GM12878 (cell line): ENCODE data around the gene GLB1L. TPM values are rescaled to one million over a fixed set of nuclear protein-coding genes. Genes with fewer than 3 reads are reported as not detected.

ENCODE experiments used
- ATAC-seq: fragments of 200-7000 bp; cut with Tn5 transposase; 3 replicates; pipeline ENCODE4 v1.9.1; 2020; ENCODE audit warnings: mild to moderate bottlenecking, moderate library complexity
- BruUV-seq: library from RNA; stranded (reverse); fragments of 400-500 nt; replicated peaks from 2 replicates; lab custom pipeline; 2021; lab: Mats Ljungman, UMichigan
- CTCF ChIA-PET: fragments of 300-600 bp; sonication (Branson Sonifier 250); formaldehyde crosslinking; extraction: SDS; loops from one replicate; lab custom pipeline; 2021; ENCODE audit warnings: inconsistent platforms; lab: Yijun Ruan, JAX
- POLR2A ChIA-PET: fragments of 350-600 bp; formaldehyde crosslinking; extraction: SDS; loops from one replicate; lab custom pipeline; 2021; ENCODE audit warnings: inconsistent platforms; lab: Charles Lee
- RAD21 ChIA-PET: fragments of 300-600 bp; sonication (Branson Sonifier 250); formaldehyde crosslinking; loops from one replicate; lab custom pipeline; 2023; ENCODE audit warnings: antibody characterized with exemption; ENCODE audit not compliant: unreplicated experiment; lab: Charles Lee
- SMC1A ChIA-PET: fragments of 300-600 bp; sonication (Branson Sonifier 250); formaldehyde crosslinking; loops from one replicate; lab custom pipeline; 2023; ENCODE audit not compliant: unreplicated experiment, uncharacterized antibody; lab: Charles Lee
- DNase-seq: peaks from one replicate; pipeline ENCODE4 v3.0.0-alpha.2; 2011; ENCODE audit warnings: low read depth, low spot score
- FAIRE-seq: peaks from 3 replicates; lab custom pipeline; 2011; peaks lifted over from hg19 to GRCh38; lab: Jason Lieb, UNC
- H2AFZ ChIP-seq: 2 replicates; pipeline ENCODE4 v1.6.0; 2011; ENCODE audit warnings: low read depth, low read length, control low read depth; ENCODE audit not compliant: control insufficient read depth
- H3K27ac ChIP-seq: 2 replicates; pipeline ENCODE4 v1.5.1; 2011; ENCODE audit warnings: control low read depth; ENCODE audit not compliant: control insufficient read depth, insufficient read depth
- H3K27me3 ChIP-seq, 2 experiments: replicated peaks in 1 of 2; 2 replicates each; pipeline versions ENCODE4 v1.6.0 to v1.6.1; 2011; ENCODE audit warnings: low read length in 1 of 2; ENCODE audit not compliant: control insufficient read depth in 2 of 2, insufficient read depth in 2 of 2
- H3K36me3 ChIP-seq, 2 experiments: 2 replicates each; pipeline ENCODE4 v1.5.1; 2011; ENCODE audit warnings: low read length in 1 of 2; ENCODE audit not compliant: control insufficient read depth in 2 of 2, insufficient read depth in 2 of 2
- H3K4me1 ChIP-seq: 2 replicates; pipeline ENCODE4 v1.6.1; 2011; ENCODE audit warnings: mild to moderate bottlenecking, low read length, moderate library complexity, mixed read lengths; ENCODE audit not compliant: control insufficient read depth, insufficient read depth
- H3K4me2 ChIP-seq: 2 replicates; pipeline ENCODE4 v1.6.0; 2011; ENCODE audit warnings: control low read depth; ENCODE audit not compliant: control insufficient read depth, insufficient read depth
- H3K4me3 ChIP-seq: fragments of 200-600 bp; sonication (generic); 2 replicates; pipeline ENCODE4 v1.5.1; 2016
- H3K79me2 ChIP-seq: 2 replicates; pipeline ENCODE4 v1.6.0; 2011; ENCODE audit warnings: low read length; ENCODE audit not compliant: control insufficient read depth, insufficient read depth
- H3K9ac ChIP-seq: 2 replicates; pipeline ENCODE4 v1.8.0; 2011; ENCODE audit warnings: low read length, control low read depth, mixed read lengths; ENCODE audit not compliant: control insufficient read depth, insufficient read depth
- H3K9me3 ChIP-seq: replicated peaks from 3 replicates; pipeline ENCODE4 v1.5.1; 2011; ENCODE audit warnings: mild to moderate bottlenecking, low read length; ENCODE audit not compliant: control insufficient read depth, insufficient read depth
- H4K20me1 ChIP-seq: 2 replicates; pipeline ENCODE4 v1.6.0; 2011; ENCODE audit not compliant: control insufficient read depth, insufficient read depth
- BRCA1 ChIP-seq: IDR thresholded peaks from 2 replicates; pipeline ENCODE4 v1.6.1; 2011; ENCODE audit warnings: low read depth, low read length, improper control_type of control experiment
- CBX5 ChIP-seq: sonication (generic); IDR thresholded peaks from 2 replicates; pipeline ENCODE4 v1.6.1; 2016; ENCODE audit warnings: low read depth, moderate library complexity, mild to moderate bottlenecking, inconsistent platforms
- CREB1 ChIP-seq: IDR thresholded peaks from 2 replicates; pipeline ENCODE4 v1.6.1; 2012; ENCODE audit warnings: low read depth, mild to moderate bottlenecking, inconsistent platforms
- EP300 ChIP-seq, 2 experiments: fragments of 150-350 bp in 1 of 2; IDR thresholded peaks; 2 replicates each; pipeline ENCODE4 v1.6.1; 2011 to 2012; ENCODE audit warnings: low read depth in 2 of 2, low read length in 2 of 2, borderline replicate concordance in 1 of 2, improper control_type of control experiment in 1 of 2, inconsistent platforms in 1 of 2; ENCODE audit not compliant: control insufficient read depth in 1 of 2
- FOXM1 ChIP-seq: IDR thresholded peaks from 2 replicates; pipeline ENCODE4 v1.6.1; 2012; ENCODE audit warnings: low read depth, mild to moderate bottlenecking, inconsistent platforms, low read length, moderate library complexity
- NFIC ChIP-seq: IDR thresholded peaks from 2 replicates; pipeline ENCODE4 v1.6.1; 2012; ENCODE audit warnings: low read depth, mild to moderate bottlenecking, inconsistent platforms, low read length, moderate library complexity
- NFXL1 ChIP-seq: fragments of 450-650 bp; IDR thresholded peaks from 2 replicates; pipeline ENCODE4 v1.6.1; 2017; ENCODE audit warnings: antibody characterized with exemption, mild to moderate bottlenecking, borderline replicate concordance
- NFYA ChIP-seq: IDR thresholded peaks from 2 replicates; pipeline ENCODE4 v1.6.1; 2011; ENCODE audit warnings: low read depth, mild to moderate bottlenecking, low read length, improper control_type of control experiment, borderline replicate concordance
- POLR2AphosphoS2 ChIP-seq: IDR thresholded peaks from 2 replicates; pipeline ENCODE4 v1.6.1; 2011; ENCODE audit warnings: low read depth, mild to moderate bottlenecking, low read length, improper control_type of control experiment, moderate library complexity
- POU2F2 ChIP-seq: IDR thresholded peaks from 3 replicates; pipeline ENCODE4 v1.6.1; 2011; ENCODE audit warnings: low read depth, mild to moderate bottlenecking, low read length, borderline replicate concordance
- STAT1 ChIP-seq: fragments of 450-650 bp; conservative IDR thresholded peaks from 2 replicates; pipeline ENCODE4 v1.6.1; 2014; ENCODE audit warnings: antibody characterized with exemption, mild to moderate bottlenecking
- TBL1XR1 ChIP-seq: IDR thresholded peaks from 2 replicates; pipeline ENCODE4 v1.6.1; 2012; ENCODE audit warnings: low read depth, low read length, improper control_type of control experiment
- WGBS: methylation state at CpG from one replicate; pipeline ENCODE4 v1.1.6; 2016; ENCODE audit warnings: low lambda C conversion rate; ENCODE audit not compliant: insufficient replicate concordance, insufficient coverage; ENCODE audit errors: missing lambda C conversion rate; 5-methylcytosine and 5-hydroxymethylcytosine counted together
- in situ Hi-C: fragments of 300-500 bp; cut with MboI; formaldehyde crosslinking; loops from 9 replicates; pipeline ENCODE4 v1.14.3; 2018; ENCODE audit warnings: mixed read lengths
- intact Hi-C: fragments of 100-400 bp; cut with micrococcal nuclease; formaldehyde crosslinking; loops from one replicate; pipeline ENCODE4 v1.14.2; 2022; ENCODE audit not compliant: unreplicated experiment
- polyA plus RNA-seq, 11 experiments: library from polyadenylated mRNA; depleted of rRNA in 4 of 11; unstranded in 6 of 11; stranded (reverse) in 5 of 11; fragments of >200 nt; fragmentation: Nextera tagmentation in 4 of 11; fragmentation: Illumina TruSeq in 1 of 11; extraction: Ambion mirVana in 4 of 11; extraction: Trizol in 1 of 11; gene quantifications; 1 replicate in 1 of 11; 2 replicates in 10 of 11; pipeline versions ENCODE4 v1.2.1 to v1.2.3, GENCODE V29; 2011 to 2016; ENCODE audit warnings: inconsistent platforms in 2 of 11, missing spikeins in 2 of 11, low read depth in 1 of 11
- total RNA-seq, 4 experiments: library from RNA; depleted of rRNA in 3 of 4; stranded (reverse); fragments of >200 nt in 3 of 4; fragmentation: Illumina TruSeq in 1 of 4; extraction: Trizol in 1 of 4; gene quantifications; 2 replicates each; pipeline versions ENCODE4 v1.2.1 to v1.2.3, GENCODE V29; 2013 to 2021
- TF ChIP-seq, protein P1 (sequence below): fragments of 450-650 bp; conservative IDR thresholded peaks from 2 replicates; pipeline ENCODE4 v1.6.1; 2017; ENCODE audit warnings: mild to moderate bottlenecking, moderate library complexity
- TF ChIP-seq, protein P2 (sequence below): fragments of 450-650 bp; formaldehyde crosslinking; IDR thresholded peaks from 2 replicates; pipeline ENCODE4 v1.4.0; 2020; ENCODE audit warnings: mild to moderate bottlenecking, moderate library complexity
- TF ChIP-seq, protein P3 (sequence below): IDR thresholded peaks from 2 replicates; pipeline ENCODE4 v1.6.1; 2011; ENCODE audit warnings: borderline replicate concordance, low read depth, mild to moderate bottlenecking, moderate library complexity, low read length; ENCODE audit not compliant: insufficient read depth, poor library complexity, severe bottlenecking
- TF ChIP-seq, protein P4 (sequence below): IDR thresholded peaks from 2 replicates; pipeline ENCODE4 v1.6.1; 2011; ENCODE audit warnings: low read depth, low read length, improper control_type of control experiment, borderline replicate concordance

GLB1L gene
- total and polyA plus RNA-seq, 10 of the 15 experiments (the other 5 are each of a cell fraction or from before 2014, with no cell fraction given), result 0.29 to 4.6 (median 2.7) TPM

DNA sequence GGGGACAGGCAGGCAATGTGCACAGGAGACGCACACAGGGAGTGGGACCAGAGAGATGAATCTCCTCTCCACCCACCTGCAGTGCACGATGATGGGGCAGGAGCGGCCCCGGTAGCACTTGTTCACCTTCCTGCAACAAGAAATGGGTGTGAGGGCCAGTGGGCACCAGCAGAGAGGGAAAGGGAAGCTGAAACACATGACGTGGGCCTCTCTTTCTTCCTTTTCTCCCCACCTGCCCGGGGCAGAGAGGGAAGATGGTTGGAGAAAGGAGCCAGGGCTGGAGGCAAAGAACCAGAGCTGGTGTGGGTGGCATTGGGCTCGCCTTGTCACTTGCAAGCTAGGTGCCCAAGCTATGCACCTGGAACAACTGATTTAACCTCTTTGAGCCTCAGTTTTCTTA is 46.1 kb upstream of the GLB1L start:
- FAIRE-seq, result no peak
- no peaks in the 10 kb centered on the region for H4K20me1 ChIP-seq
- no peak for DNase-seq
- no peaks in the 10 kb centered on the region for H3K9me3 ChIP-seq
- H3K36me3 ChIP-seq, result no peaks in the 10 kb centered on the region
- H3K79me2 ChIP-seq, result no peaks in the 10 kb centered on the region
- RAD21 ChIA-PET, result interaction anchor here (6.5 kb wide), 1 partner anchor 12 kb away, joined by 78 read pairs; the partner anchor contains the start of gene DNAJB2
- ATAC-seq, result no peak
- H3K27me3 ChIP-seq, result peaks cover 0 to 3% of the 10 kb centered on the region in 2 experiments; a peak in 2 of 4 replicates
- intact Hi-C loops (no loop called here), in situ Hi-C loops (no loop called here)
- 16% methylated on average over 7 of the region's 7 CpGs for WGBS
- BruUV-seq, result no TSS peak
- CTCF ChIA-PET, result interaction anchor here (0.7 to 6.7 kb wide), 3 partner anchors 13 to 120 kb away, joined by 3 to 257 read pairs (median 5); partner anchors contain the start of gene DNAJB2
- SMC1A ChIA-PET, result interaction anchor here (0.9 to 6.0 kb wide), 2 partner anchors 11 to 141 kb away, joined by 3 to 96 read pairs; partner anchors contain the start of gene DNAJB2
- H3K4me2 ChIP-seq, result no peak overlapping the region
- no peak overlapping the region for H3K4me3 ChIP-seq
- no peak overlapping the region for H2AFZ ChIP-seq
- no peak overlapping the region for H3K27ac ChIP-seq
- POLR2A ChIA-PET, result interaction anchor here (0.5 to 1.3 kb wide), 4 partner anchors 33 to 100 kb away, joined by 3 to 4 read pairs (median 4); partner anchors contain the start of gene TUBA4B
- H3K9ac ChIP-seq, result no peak overlapping the region
- peaks cover 8% of the 10 kb centered on the region for H3K4me1 ChIP-seq
- TF ChIP-seq NFXL1, result no peak
- TF ChIP-seq, protein P1, sequence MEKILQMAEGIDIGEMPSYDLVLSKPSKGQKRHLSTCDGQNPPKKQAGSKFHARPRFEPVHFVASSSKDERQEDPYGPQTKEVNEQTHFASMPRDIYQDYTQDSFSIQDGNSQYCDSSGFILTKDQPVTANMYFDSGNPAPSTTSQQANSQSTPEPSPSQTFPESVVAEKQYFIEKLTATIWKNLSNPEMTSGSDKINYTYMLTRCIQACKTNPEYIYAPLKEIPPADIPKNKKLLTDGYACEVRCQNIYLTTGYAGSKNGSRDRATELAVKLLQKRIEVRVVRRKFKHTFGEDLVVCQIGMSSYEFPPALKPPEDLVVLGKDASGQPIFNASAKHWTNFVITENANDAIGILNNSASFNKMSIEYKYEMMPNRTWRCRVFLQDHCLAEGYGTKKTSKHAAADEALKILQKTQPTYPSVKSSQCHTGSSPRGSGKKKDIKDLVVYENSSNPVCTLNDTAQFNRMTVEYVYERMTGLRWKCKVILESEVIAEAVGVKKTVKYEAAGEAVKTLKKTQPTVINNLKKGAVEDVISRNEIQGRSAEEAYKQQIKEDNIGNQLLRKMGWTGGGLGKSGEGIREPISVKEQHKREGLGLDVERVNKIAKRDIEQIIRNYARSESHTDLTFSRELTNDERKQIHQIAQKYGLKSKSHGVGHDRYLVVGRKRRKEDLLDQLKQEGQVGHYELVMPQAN, result no peak
- TF ChIP-seq, protein P2, sequence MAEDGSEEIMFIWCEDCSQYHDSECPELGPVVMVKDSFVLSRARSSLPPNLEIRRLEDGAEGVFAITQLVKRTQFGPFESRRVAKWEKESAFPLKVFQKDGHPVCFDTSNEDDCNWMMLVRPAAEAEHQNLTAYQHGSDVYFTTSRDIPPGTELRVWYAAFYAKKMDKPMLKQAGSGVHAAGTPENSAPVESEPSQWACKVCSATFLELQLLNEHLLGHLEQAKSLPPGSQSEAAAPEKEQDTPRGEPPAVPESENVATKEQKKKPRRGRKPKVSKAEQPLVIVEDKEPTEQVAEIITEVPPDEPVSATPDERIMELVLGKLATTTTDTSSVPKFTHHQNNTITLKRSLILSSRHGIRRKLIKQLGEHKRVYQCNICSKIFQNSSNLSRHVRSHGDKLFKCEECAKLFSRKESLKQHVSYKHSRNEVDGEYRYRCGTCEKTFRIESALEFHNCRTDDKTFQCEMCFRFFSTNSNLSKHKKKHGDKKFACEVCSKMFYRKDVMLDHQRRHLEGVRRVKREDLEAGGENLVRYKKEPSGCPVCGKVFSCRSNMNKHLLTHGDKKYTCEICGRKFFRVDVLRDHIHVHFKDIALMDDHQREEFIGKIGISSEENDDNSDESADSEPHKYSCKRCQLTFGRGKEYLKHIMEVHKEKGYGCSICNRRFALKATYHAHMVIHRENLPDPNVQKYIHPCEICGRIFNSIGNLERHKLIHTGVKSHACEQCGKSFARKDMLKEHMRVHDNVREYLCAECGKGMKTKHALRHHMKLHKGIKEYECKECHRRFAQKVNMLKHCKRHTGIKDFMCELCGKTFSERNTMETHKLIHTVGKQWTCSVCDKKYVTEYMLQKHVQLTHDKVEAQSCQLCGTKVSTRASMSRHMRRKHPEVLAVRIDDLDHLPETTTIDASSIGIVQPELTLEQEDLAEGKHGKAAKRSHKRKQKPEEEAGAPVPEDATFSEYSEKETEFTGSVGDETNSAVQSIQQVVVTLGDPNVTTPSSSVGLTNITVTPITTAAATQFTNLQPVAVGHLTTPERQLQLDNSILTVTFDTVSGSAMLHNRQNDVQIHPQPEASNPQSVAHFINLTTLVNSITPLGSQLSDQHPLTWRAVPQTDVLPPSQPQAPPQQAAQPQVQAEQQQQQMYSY (CRISPR knock-in tag), result no peak
- TF ChIP-seq STAT1, result no peak
- no peak for TF ChIP-seq FOXM1
- TF ChIP-seq NFIC, result no peak
- no peak for TF ChIP-seq TBL1XR1
- no peak for TF ChIP-seq NFYA
- TF ChIP-seq POU2F2, result no peak
- no peak for TF ChIP-seq BRCA1
- no peak for TF ChIP-seq CBX5
- TF ChIP-seq, protein P3, sequence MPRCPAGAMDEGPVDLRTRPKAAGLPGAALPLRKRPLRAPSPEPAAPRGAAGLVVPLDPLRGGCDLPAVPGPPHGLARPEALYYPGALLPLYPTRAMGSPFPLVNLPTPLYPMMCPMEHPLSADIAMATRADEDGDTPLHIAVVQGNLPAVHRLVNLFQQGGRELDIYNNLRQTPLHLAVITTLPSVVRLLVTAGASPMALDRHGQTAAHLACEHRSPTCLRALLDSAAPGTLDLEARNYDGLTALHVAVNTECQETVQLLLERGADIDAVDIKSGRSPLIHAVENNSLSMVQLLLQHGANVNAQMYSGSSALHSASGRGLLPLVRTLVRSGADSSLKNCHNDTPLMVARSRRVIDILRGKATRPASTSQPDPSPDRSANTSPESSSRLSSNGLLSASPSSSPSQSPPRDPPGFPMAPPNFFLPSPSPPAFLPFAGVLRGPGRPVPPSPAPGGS, result no peak
- no peak for TF ChIP-seq POLR2AphosphoS2
- no peak for TF ChIP-seq CREB1
- TF ChIP-seq EP300 (IDR thresholded peaks at IDR 0.05; ENCODE audit: borderline replicate concordance in 1 of 2, control insufficient read depth in 1 of 2, low read depth in 2 of 2, low read length in 2 of 2), result no peak
- TF ChIP-seq, protein P4, sequence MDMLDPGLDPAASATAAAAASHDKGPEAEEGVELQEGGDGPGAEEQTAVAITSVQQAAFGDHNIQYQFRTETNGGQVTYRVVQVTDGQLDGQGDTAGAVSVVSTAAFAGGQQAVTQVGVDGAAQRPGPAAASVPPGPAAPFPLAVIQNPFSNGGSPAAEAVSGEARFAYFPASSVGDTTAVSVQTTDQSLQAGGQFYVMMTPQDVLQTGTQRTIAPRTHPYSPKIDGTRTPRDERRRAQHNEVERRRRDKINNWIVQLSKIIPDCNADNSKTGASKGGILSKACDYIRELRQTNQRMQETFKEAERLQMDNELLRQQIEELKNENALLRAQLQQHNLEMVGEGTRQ, result no peak
